ENCODE data around the gene NALCN. TPM values are rescaled to one million over a fixed set of nuclear protein-coding genes. Genes with fewer than 3 reads are reported as not detected.

Gene NALCN
- total and polyA plus RNA-seq, 2 of the 8 experiments (the other 6 are each of a cell fraction or from before 2014, with no cell fraction given) = 0.26 to 0.54 TPM

GRCh38 chr13:101454767-101455166 is 38.5 kb upstream of the NALCN start:
- H3K56ac ChIP-seq (replicated peaks; ENCODE audit: insufficient read length, low read depth, low read length) = no peak overlapping the region
- H3K23ac ChIP-seq (ENCODE audit: insufficient read length) = no peak overlapping the region
- H2BK120ac ChIP-seq (replicated peaks; ENCODE audit: low read depth, low read length) = no peak overlapping the region
- 89% methylated on average over 2 of the region's 2 CpGs; no CpG with 5 or more reads in 1 of the 2 experiments for WGBS, 2 experiments (ENCODE audit: extremely low coverage in 1 of 2, insufficient coverage in 1 of 2, insufficient read length in 1 of 2, insufficient replicate concordance in 2 of 2, low coverage in 1 of 2, low lambda C conversion rate in 2 of 2, missing lambda C conversion rate in 1 of 2)
- H3K18ac ChIP-seq (ENCODE audit: extremely low read depth, low read length) = no peak overlapping the region
- no peak overlapping the region for H2BK15ac ChIP-seq (ENCODE audit: low read length)
- H4K91ac ChIP-seq (replicated peaks; ENCODE audit: insufficient read length, low read length) = no peak overlapping the region
- no peak overlapping the region for H2BK20ac ChIP-seq (ENCODE audit: low read length)
- no peak overlapping the region for H3K4ac ChIP-seq (replicated peaks; ENCODE audit: insufficient read length, low read depth, low read length)
- no peak overlapping the region for H2AK5ac ChIP-seq (ENCODE audit: low read depth, low read length)
- POLR2A ChIA-PET (ENCODE audit: partially characterized antibody) = interaction anchor here (0.6 kb wide), 1 partner anchor 515 kb away, joined by 3 read pairs; no protein-coding TSS in a partner anchor
- no peak overlapping the region for H3K4me3 ChIP-seq (ENCODE audit: extremely low read depth in 1 of 4, insufficient read depth in 2 of 4, low read depth in 3 of 4, low read length in 4 of 4)
- H3K9me3 ChIP-seq (ENCODE audit: insufficient read depth in 2 of 2, low read depth in 1 of 2, low read length in 1 of 2) = no peaks in the 10 kb centered on the region
- no peaks in the 10 kb centered on the region for H3K79me2 ChIP-seq (ENCODE audit: control insufficient read depth in 1 of 2, insufficient read depth in 2 of 2, low read length in 2 of 2)
- CTCF ChIA-PET (ENCODE audit: partially characterized antibody) = interaction anchor here (0.6 to 1.1 kb wide), 4 partner anchors 17 to 234 kb away, joined by 3 to 5 read pairs (median 3); no protein-coding TSS in a partner anchor
- FAIRE-seq (no peak), DNase-seq (ENCODE audit: low read depth in 1 of 2, low spot score in 2 of 2) (no peak)
- TF ChIP-seq RNF2 (IDR thresholded peaks at IDR 0.05; ENCODE audit: borderline replicate concordance, low read depth, low read length, missing control alignments, poor library complexity, severe bottlenecking) = no peak
- no peak for TF ChIP-seq HDAC6 (IDR thresholded peaks at IDR 0.05; ENCODE audit: low read depth, low read length)
- no peak for TF ChIP-seq SIRT6 (IDR thresholded peaks at IDR 0.05; ENCODE audit: low read length)
- no peak for TF ChIP-seq HDAC2 (IDR thresholded peaks at IDR 0.05; ENCODE audit: borderline replicate concordance in 1 of 2, low read depth in 2 of 2, low read length in 2 of 2)
- no peak overlapping the region for H2AFZ ChIP-seq (ENCODE audit: low read length)
- no peak overlapping the region for H3K9ac ChIP-seq (replicated peaks in 1 of 4; ENCODE audit: extremely low read depth in 1 of 4, low read depth in 3 of 4, low read length in 3 of 4)
- no peak overlapping the region for H4K8ac ChIP-seq (ENCODE audit: extremely low read depth, insufficient read depth, low read length)
- H3K27ac ChIP-seq (ENCODE audit: low read depth, low read length) = no peak overlapping the region
- no peaks in the 10 kb centered on the region for H3K23me2 ChIP-seq (ENCODE audit: low read depth, low read length)
- no peak overlapping the region for H2BK5ac ChIP-seq (ENCODE audit: low read depth, low read length)
- no peak overlapping the region for H3K4me2 ChIP-seq (ENCODE audit: insufficient read depth in 1 of 2, low read depth in 2 of 2, low read length in 2 of 2)
- no peak overlapping the region for H4K5ac ChIP-seq (ENCODE audit: insufficient read length, low read depth, low read length)
- no peaks in the 10 kb centered on the region for H4K20me1 ChIP-seq (replicated peaks in 1 of 2; ENCODE audit: control insufficient read depth in 1 of 2, insufficient read depth in 2 of 2, low read length in 2 of 2)
- H3K4me1 ChIP-seq (replicated peaks in 1 of 4; ENCODE audit: control insufficient read depth in 3 of 4, insufficient read depth in 4 of 4, low read length in 3 of 4) = peaks cover 0 to 8% (median 1%) of the 10 kb centered on the region in 4 experiments; a peak in 1 of 7 replicates
- H3K79me1 ChIP-seq (ENCODE audit: low read depth, low read length) = no peaks in the 10 kb centered on the region
- H3K14ac ChIP-seq (ENCODE audit: insufficient read length) = no peak overlapping the region
- no peaks in the 10 kb centered on the region for H3K36me3 ChIP-seq (ENCODE audit: control insufficient read depth in 2 of 4, insufficient read depth in 4 of 4, low read length in 3 of 4)
- no peaks in the 10 kb centered on the region for H3K27me3 ChIP-seq (replicated peaks in 1 of 4; ENCODE audit: control insufficient read depth in 3 of 4, extremely low read depth in 1 of 4, insufficient read depth in 3 of 4, low read length in 3 of 4)
- no peak overlapping the region for H2BK12ac ChIP-seq (ENCODE audit: low read depth, low read length)

All from H1 (cell line).